ENCODE results near the gene SUSD2. TPM values are rescaled to one million over a fixed set of nuclear protein-coding genes. Genes with fewer than 3 reads are reported as not detected.

Gene SUSD2
- total RNA-seq, 1 donor from 2014 or later, result under 0.01 TPM

DNA sequence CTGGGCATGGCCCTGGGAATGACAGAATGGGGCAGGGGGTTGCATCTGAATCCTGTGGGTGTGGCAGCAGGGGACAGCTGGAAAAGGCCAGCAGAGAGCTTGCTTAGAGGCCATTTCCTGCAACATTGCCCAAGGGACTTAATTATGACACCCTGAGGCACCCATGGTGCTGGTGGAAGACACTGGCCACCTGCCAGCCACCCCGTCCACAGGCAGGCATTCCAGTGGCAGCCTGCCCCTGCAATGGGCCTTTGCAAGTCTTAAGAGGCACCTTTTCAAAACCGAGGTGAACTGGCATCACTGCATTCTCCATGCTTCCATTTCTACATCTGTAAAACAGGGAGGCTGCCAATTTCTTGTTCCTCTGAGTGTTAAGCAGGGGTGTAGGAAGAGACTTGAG is 21.6 kb upstream of the SUSD2 start:
- FAIRE-seq (no peak), DNase-seq (ENCODE audit: low read depth) (no peak)
- Histone ChIP-seq H3K36me3 (ENCODE audit: control insufficient read depth, insufficient read depth, low read length) (no peaks in the 10 kb centered on the region), H3K27me3 (ENCODE audit: control insufficient read depth, insufficient read depth, low read length) (no peaks in the 10 kb centered on the region), H3K4me3 (ENCODE audit: low read depth, low read length) (no peak overlapping the region)
- TF ChIP-seq, protein P1, sequence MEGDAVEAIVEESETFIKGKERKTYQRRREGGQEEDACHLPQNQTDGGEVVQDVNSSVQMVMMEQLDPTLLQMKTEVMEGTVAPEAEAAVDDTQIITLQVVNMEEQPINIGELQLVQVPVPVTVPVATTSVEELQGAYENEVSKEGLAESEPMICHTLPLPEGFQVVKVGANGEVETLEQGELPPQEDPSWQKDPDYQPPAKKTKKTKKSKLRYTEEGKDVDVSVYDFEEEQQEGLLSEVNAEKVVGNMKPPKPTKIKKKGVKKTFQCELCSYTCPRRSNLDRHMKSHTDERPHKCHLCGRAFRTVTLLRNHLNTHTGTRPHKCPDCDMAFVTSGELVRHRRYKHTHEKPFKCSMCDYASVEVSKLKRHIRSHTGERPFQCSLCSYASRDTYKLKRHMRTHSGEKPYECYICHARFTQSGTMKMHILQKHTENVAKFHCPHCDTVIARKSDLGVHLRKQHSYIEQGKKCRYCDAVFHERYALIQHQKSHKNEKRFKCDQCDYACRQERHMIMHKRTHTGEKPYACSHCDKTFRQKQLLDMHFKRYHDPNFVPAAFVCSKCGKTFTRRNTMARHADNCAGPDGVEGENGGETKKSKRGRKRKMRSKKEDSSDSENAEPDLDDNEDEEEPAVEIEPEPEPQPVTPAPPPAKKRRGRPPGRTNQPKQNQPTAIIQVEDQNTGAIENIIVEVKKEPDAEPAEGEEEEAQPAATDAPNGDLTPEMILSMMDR (IDR thresholded peaks at IDR 0.05; ENCODE audit: insufficient read depth, low read length, severe bottlenecking), result no peak

DNA sequence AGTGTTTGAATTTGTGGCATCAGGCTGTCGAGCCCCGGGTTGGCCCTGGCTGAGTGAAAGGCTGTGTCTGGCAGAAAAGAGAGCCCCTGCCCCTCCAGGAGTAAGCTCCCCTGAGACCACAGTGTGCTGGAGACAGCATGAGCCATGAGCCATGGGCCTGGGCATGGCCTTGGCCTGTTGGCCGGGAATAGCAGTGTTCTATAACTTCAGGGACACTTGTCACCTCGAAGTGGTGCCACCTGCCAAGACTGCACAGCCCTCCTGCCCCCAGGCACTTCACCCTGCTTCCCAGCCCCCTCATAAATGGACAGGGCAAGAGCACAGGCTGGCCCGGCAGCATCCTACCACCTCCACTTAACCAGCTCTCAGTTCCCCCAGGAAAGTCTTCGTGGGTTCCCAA is 20.7 kb upstream of the SUSD2 start:
- DNase-seq (ENCODE audit: low read depth) (no peak), FAIRE-seq (peak; percentile 68)
- Histone ChIP-seq H3K27me3 (ENCODE audit: control insufficient read depth, insufficient read depth, low read length) (no peaks in the 10 kb centered on the region), H3K4me3 (ENCODE audit: low read depth, low read length) (no peak overlapping the region), H3K36me3 (ENCODE audit: control insufficient read depth, insufficient read depth, low read length) (peaks cover 2% of the 10 kb centered on the region)
- TF ChIP-seq, protein P1 (IDR thresholded peaks at IDR 0.05; ENCODE audit: insufficient read depth, low read length, severe bottlenecking), result no peak

DNA sequence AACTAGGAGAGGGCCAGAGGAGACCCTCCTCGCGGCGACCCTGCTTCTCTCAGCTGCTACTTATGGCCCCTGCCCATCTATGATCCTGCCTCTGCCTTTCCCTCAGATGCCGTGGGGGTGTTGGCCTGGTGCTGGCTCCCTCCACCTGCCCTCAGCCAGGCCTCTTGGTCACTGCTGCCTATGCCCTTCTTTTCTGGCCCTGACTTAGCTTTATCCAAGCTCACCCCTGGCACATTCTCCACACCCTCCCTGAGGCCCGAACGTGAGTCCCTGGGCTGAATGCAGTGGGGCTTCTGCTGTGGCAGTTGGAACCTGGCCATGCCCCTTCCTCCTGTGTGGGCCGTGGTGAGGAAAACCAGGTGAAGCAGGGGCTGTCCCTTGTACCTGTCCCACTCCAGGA is 19.8 kb upstream of the SUSD2 start:
- H3K36me3 ChIP-seq (ENCODE audit: control insufficient read depth, insufficient read depth, low read length), result peaks cover 7% of the 10 kb centered on the region
- TF ChIP-seq, protein P1 (IDR thresholded peaks at IDR 0.05; ENCODE audit: insufficient read depth, low read length, severe bottlenecking), result no peak
- H3K4me3 ChIP-seq (ENCODE audit: low read depth, low read length), result no peak overlapping the region
- H3K27me3 ChIP-seq (ENCODE audit: control insufficient read depth, insufficient read depth, low read length), result no peaks in the 10 kb centered on the region
- DNase-seq (ENCODE audit: low read depth), result no peak
- no peak for FAIRE-seq

GRCh38 chr22:24161909-24162308 is 19.4 kb upstream of the SUSD2 start:
- no peak for FAIRE-seq
- Histone ChIP-seq H3K4me3 (ENCODE audit: low read depth, low read length) (no peak overlapping the region), H3K36me3 (ENCODE audit: control insufficient read depth, insufficient read depth, low read length) (peaks cover 10% of the 10 kb centered on the region), H3K27me3 (ENCODE audit: control insufficient read depth, insufficient read depth, low read length) (no peaks in the 10 kb centered on the region)
- TF ChIP-seq, protein P1 (IDR thresholded peaks at IDR 0.05; ENCODE audit: insufficient read depth, low read length, severe bottlenecking), result no peak
- no peak for DNase-seq (ENCODE audit: low read depth)

GRCh38 chr22:24162436-24162835 is 18.9 kb upstream of the SUSD2 start:
- TF ChIP-seq, protein P1 (IDR thresholded peaks at IDR 0.05; ENCODE audit: insufficient read depth, low read length, severe bottlenecking), result no peak
- FAIRE-seq, result no peak

GRCh38 chr22:24164243-24164642 is 17.0 kb upstream of the SUSD2 start:
- no peak for FAIRE-seq
- H3K27me3 ChIP-seq (ENCODE audit: control insufficient read depth, insufficient read depth, low read length), result no peaks in the 10 kb centered on the region
- H3K36me3 ChIP-seq (ENCODE audit: control insufficient read depth, insufficient read depth, low read length), result peaks cover 18% of the 10 kb centered on the region
- DNase-seq (ENCODE audit: low read depth), result no peak
- no peak overlapping the region for H3K4me3 ChIP-seq (ENCODE audit: low read depth, low read length)
- TF ChIP-seq, protein P1 (IDR thresholded peaks at IDR 0.05; ENCODE audit: insufficient read depth, low read length, severe bottlenecking), result no peak

More at GRCh38 chr22:24162436-24162835, 18.9 kb upstream of the SUSD2 start:
- Histone ChIP-seq H3K27me3 (ENCODE audit: control insufficient read depth, insufficient read depth, low read length) (no peaks in the 10 kb centered on the region), H3K36me3 (ENCODE audit: control insufficient read depth, insufficient read depth, low read length) (peaks cover 13% of the 10 kb centered on the region), H3K4me3 (ENCODE audit: low read depth, low read length) (no peak overlapping the region)
- no peak for DNase-seq (ENCODE audit: low read depth)

All from bronchial epithelial cell (primary cell).